Measurements from ENCODE around the gene C1orf21. TPM values are rescaled to one million over a fixed set of nuclear protein-coding genes. Genes with fewer than 3 reads are reported as not detected.
A peak's percentile ranks its signal among the peaks of the same experiment; 100 is the strongest.

C1orf21 gene
- polyA plus RNA-seq, 1 of the 3 experiments (the other 2 are of a cell fraction) = 4.8 TPM

DNA sequence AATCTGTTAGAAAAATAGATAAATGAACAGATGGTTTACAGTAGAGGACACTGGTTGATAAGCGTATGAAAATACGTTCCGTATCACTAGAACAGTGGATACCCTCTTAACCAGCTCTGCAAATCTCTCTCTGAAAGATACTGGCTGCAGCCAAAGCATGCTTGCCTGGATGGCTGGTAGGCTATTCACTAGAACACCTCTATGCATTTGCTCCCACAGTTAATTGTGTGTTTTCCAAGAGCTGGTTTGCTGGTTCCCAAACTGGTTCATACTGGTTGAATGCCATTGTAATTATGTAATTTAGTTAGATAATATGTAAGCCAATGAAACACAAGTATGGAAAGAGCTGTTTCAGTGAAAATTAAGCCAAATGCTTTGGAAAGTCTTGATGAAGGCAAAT, 126.6 kb downstream of the C1orf21 start:
- no peak for DNase-seq
- H3K4me3 ChIP-seq (ENCODE audit: low read depth in 2 of 2, low read length in 1 of 2) = no peak overlapping the region
- no peak overlapping the region for H3K4me2 ChIP-seq
- H3K27me3 ChIP-seq (ENCODE audit: insufficient read depth) = no peaks in the 10 kb centered on the region
- TF ChIP-seq, protein P1, sequence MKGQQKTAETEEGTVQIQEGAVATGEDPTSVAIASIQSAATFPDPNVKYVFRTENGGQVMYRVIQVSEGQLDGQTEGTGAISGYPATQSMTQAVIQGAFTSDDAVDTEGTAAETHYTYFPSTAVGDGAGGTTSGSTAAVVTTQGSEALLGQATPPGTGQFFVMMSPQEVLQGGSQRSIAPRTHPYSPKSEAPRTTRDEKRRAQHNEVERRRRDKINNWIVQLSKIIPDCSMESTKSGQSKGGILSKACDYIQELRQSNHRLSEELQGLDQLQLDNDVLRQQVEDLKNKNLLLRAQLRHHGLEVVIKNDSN (IDR thresholded peaks at IDR 0.05; ENCODE audit: borderline replicate concordance, low read depth) = no peak
- TF ChIP-seq FOSL2 (IDR thresholded peaks at IDR 0.05; ENCODE audit: borderline replicate concordance, low read depth) = no peak
- TF ChIP-seq, protein P2, sequence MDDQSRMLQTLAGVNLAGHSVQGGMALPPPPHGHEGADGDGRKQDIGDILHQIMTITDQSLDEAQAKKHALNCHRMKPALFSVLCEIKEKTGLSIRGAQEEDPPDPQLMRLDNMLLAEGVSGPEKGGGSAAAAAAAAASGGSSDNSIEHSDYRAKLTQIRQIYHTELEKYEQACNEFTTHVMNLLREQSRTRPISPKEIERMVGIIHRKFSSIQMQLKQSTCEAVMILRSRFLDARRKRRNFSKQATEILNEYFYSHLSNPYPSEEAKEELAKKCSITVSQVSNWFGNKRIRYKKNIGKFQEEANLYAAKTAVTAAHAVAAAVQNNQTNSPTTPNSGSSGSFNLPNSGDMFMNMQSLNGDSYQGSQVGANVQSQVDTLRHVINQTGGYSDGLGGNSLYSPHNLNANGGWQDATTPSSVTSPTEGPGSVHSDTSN (IDR thresholded peaks at IDR 0.05) = no peak
- no peak for TF ChIP-seq YY1 (IDR thresholded peaks at IDR 0.05; ENCODE audit: low read depth)
- no peak for TF ChIP-seq TEAD4 (IDR thresholded peaks at IDR 0.05; ENCODE audit: borderline replicate concordance, insufficient read depth)
- no peak for TF ChIP-seq NFIC (IDR thresholded peaks at IDR 0.05; ENCODE audit: borderline replicate concordance)
- TF ChIP-seq, protein P3, sequence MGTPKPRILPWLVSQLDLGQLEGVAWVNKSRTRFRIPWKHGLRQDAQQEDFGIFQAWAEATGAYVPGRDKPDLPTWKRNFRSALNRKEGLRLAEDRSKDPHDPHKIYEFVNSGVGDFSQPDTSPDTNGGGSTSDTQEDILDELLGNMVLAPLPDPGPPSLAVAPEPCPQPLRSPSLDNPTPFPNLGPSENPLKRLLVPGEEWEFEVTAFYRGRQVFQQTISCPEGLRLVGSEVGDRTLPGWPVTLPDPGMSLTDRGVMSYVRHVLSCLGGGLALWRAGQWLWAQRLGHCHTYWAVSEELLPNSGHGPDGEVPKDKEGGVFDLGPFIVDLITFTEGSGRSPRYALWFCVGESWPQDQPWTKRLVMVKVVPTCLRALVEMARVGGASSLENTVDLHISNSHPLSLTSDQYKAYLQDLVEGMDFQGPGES (IDR thresholded peaks at IDR 0.05; ENCODE audit: low read depth, low read length) = no peak
- no peak for TF ChIP-seq GATA2 (CRISPR knock-in tag; IDR thresholded peaks at IDR 0.05)
- TF ChIP-seq ELF1 (IDR thresholded peaks at IDR 0.05) = no peak
- no peak for TF ChIP-seq FOXJ3 (CRISPR knock-in tag; IDR thresholded peaks at IDR 0.05)
- TF ChIP-seq EZH2phosphoT487 (IDR thresholded peaks at IDR 0.05; ENCODE audit: borderline replicate concordance, low read depth) = no peak
- TF ChIP-seq FOXM1 (IDR thresholded peaks at IDR 0.05; ENCODE audit: low read depth) = no peak
- ChIA-PET POLR2A (no interaction called here), CTCF (interaction anchor here (0.7 to 2.0 kb wide), 2 partner anchors 21 to 1169 kb away, joined by 4 to 5 read pairs; no protein-coding TSS in a partner anchor)
- peaks cover 12 to 13% of the 10 kb centered on the region in 2 experiments for H3K36me3 ChIP-seq (replicated peaks in 1 of 2; ENCODE audit: control insufficient read depth in 1 of 2, insufficient read depth in 2 of 2, low read length in 1 of 2)
- H3K4me1 ChIP-seq (ENCODE audit: control insufficient read depth in 1 of 2, insufficient read depth in 2 of 2, low read depth in 1 of 2, low read length in 1 of 2) = peaks cover 0 to 3% of the 10 kb centered on the region in 2 experiments; a peak in 3 of 4 replicates
- peaks cover 3% of the 10 kb centered on the region for H3F3A ChIP-seq (replicated peaks; ENCODE audit: insufficient read depth)
- H2AFZ ChIP-seq (ENCODE audit: low read depth) = no peak overlapping the region
- H3K79me2 ChIP-seq (ENCODE audit: insufficient read depth) = no peaks in the 10 kb centered on the region
- no peaks in the 10 kb centered on the region for H3K9me2 ChIP-seq
- H3K9me3 ChIP-seq = no peaks in the 10 kb centered on the region
- no peaks in the 10 kb centered on the region for H4K20me1 ChIP-seq (ENCODE audit: insufficient read depth)
- H3K9ac ChIP-seq = no peak overlapping the region
- peak overlapping the region; percentile 16 to 31; a peak in 1 of 4 replicates for H3K27ac ChIP-seq (ENCODE audit: low read depth in 2 of 2, low read length in 1 of 2)
- WGBS (ENCODE audit: low lambda C conversion rate) = 97% methylated on average over 3 of the region's 3 CpGs

DNA sequence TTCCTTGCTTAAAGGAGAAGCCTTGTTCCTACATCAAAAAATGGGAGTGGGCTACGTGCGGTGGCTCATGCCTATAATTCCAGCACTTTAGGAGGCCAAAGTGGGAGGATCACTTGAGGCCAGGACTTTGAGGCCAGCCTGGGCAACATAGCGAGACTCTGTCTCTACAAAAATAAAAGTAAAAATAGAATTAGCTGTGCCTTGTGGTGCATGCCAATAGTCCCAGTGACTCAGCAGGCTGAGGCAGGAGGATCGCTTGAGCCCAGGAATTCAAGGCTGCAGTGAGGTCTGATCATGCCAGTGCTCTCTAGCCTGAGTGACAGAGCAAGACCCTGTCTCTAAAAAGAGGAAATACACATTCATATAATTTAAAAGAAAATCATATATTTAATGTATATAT, 127.1 kb downstream of the C1orf21 start:
- WGBS (ENCODE audit: low lambda C conversion rate) = 74% methylated on average over 4 of the region's 4 CpGs
- Histone ChIP-seq H3K4me1 (ENCODE audit: control insufficient read depth in 1 of 2, insufficient read depth in 2 of 2, low read depth in 1 of 2, low read length in 1 of 2) (peaks cover 0 to 5% of the 10 kb centered on the region in 2 experiments; a peak in 3 of 4 replicates), H3K9me3 (no peaks in the 10 kb centered on the region), H4K20me1 (ENCODE audit: insufficient read depth) (no peaks in the 10 kb centered on the region), H3K79me2 (ENCODE audit: insufficient read depth) (no peaks in the 10 kb centered on the region), H3K9ac (no peak overlapping the region), H3K36me3 (replicated peaks in 1 of 2; ENCODE audit: control insufficient read depth in 1 of 2, insufficient read depth in 2 of 2, low read length in 1 of 2) (peaks cover 12 to 13% of the 10 kb centered on the region in 2 experiments), H3K4me3 (ENCODE audit: low read depth in 2 of 2, low read length in 1 of 2) (no peak overlapping the region), H3K27me3 (ENCODE audit: insufficient read depth) (no peaks in the 10 kb centered on the region), H3K9me2 (no peaks in the 10 kb centered on the region), H3K4me2 (no peak overlapping the region), H3K27ac (ENCODE audit: low read depth in 2 of 2, low read length in 1 of 2) (peak overlapping the region; percentile 6 to 31; a peak in 2 of 4 replicates), H3F3A (replicated peaks; ENCODE audit: insufficient read depth) (peaks cover 3% of the 10 kb centered on the region), H2AFZ (ENCODE audit: low read depth) (no peak overlapping the region)
- CTCF ChIA-PET = interaction anchor here (2.0 kb wide), 1 partner anchor 21 kb away, joined by 5 read pairs; no protein-coding TSS in a partner anchor
- POLR2A ChIA-PET = no interaction called here
- no peak for DNase-seq
- TF ChIP-seq YY1 (IDR thresholded peaks at IDR 0.05; ENCODE audit: low read depth) = no peak
- TF ChIP-seq MEF2A (IDR thresholded peaks at IDR 0.05; ENCODE audit: borderline replicate concordance, low read depth) = peak; percentile 40; the same call in 1 of the 2 replicates
- no peak for TF ChIP-seq EP300 (IDR thresholded peaks at IDR 0.05; ENCODE audit: borderline replicate concordance in 1 of 2, low read depth in 1 of 2, low read length in 1 of 2)
- no peak for TF ChIP-seq GATA2 (CRISPR knock-in tag; IDR thresholded peaks at IDR 0.05)
- no peak for TF ChIP-seq RFX5 (IDR thresholded peaks at IDR 0.05; ENCODE audit: low read length)
- TF ChIP-seq, protein P4, sequence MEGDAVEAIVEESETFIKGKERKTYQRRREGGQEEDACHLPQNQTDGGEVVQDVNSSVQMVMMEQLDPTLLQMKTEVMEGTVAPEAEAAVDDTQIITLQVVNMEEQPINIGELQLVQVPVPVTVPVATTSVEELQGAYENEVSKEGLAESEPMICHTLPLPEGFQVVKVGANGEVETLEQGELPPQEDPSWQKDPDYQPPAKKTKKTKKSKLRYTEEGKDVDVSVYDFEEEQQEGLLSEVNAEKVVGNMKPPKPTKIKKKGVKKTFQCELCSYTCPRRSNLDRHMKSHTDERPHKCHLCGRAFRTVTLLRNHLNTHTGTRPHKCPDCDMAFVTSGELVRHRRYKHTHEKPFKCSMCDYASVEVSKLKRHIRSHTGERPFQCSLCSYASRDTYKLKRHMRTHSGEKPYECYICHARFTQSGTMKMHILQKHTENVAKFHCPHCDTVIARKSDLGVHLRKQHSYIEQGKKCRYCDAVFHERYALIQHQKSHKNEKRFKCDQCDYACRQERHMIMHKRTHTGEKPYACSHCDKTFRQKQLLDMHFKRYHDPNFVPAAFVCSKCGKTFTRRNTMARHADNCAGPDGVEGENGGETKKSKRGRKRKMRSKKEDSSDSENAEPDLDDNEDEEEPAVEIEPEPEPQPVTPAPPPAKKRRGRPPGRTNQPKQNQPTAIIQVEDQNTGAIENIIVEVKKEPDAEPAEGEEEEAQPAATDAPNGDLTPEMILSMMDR (IDR thresholded peaks at IDR 0.05) = no peak
- TF ChIP-seq, protein P2 (IDR thresholded peaks at IDR 0.05) = peak; percentile 14; the same call in 1 of the 2 replicates
- no peak for TF ChIP-seq RCOR1 (IDR thresholded peaks at IDR 0.05; ENCODE audit: low read length)
- 0 out of 2 replicates have a peak, but pooled peaks have one; percentile 36 for TF ChIP-seq NFIC (IDR thresholded peaks at IDR 0.05; ENCODE audit: borderline replicate concordance)
- TF ChIP-seq TEAD4 (IDR thresholded peaks at IDR 0.05; ENCODE audit: borderline replicate concordance, insufficient read depth) = no peak
- no peak for TF ChIP-seq SIN3A (IDR thresholded peaks at IDR 0.05; ENCODE audit: borderline replicate concordance, low read depth, low read length)
- TF ChIP-seq POLR2AphosphoS5 (IDR thresholded peaks at IDR 0.05; ENCODE audit: low read depth, low read length) = no peak
- no peak for TF ChIP-seq FOXM1 (IDR thresholded peaks at IDR 0.05; ENCODE audit: low read depth)
- no peak for TF ChIP-seq SMC3 (IDR thresholded peaks at IDR 0.05; ENCODE audit: low read depth, low read length)
- TF ChIP-seq FOXJ3 (CRISPR knock-in tag; IDR thresholded peaks at IDR 0.05) = no peak
- peak; percentile 4; the same call in 1 of the 2 replicates for TF ChIP-seq TCF12 (IDR thresholded peaks at IDR 0.05)
- TF ChIP-seq RXRA (IDR thresholded peaks at IDR 0.05; ENCODE audit: borderline replicate concordance, low read depth) = no peak

Data from SK-N-SH (cell line).